ENCODE measurements around the gene EXOC3. TPM values are rescaled to one million over a fixed set of nuclear protein-coding genes. Genes with fewer than 3 reads are reported as not detected.

EXOC3 gene
- total RNA-seq, 1 experiment from 2014 or later, result 55.0 TPM

- ChIA-PET CTCF (interaction anchor here (0.6 kb wide), 1 partner anchor 78 kb away, joined by 4 read pairs; no protein-coding TSS in a partner anchor), POLR2A (no interaction called here)
- 0 out of 2 replicates have a peak, but pooled peaks have one; percentile 23 for ATAC-seq
- Histone ChIP-seq H3K27me3 (ENCODE audit: control insufficient read depth, insufficient read depth, low read length) (no peaks in the 10 kb centered on the region), H3K4me1 (ENCODE audit: control insufficient read depth, insufficient read depth, low read length) (peaks cover 9% of the 10 kb centered on the region; the same call in 1 of the 2 replicates), H3K4me3 (ENCODE audit: low read depth in 2 of 2, low read length in 2 of 2) (no peak overlapping the region), H3K9me3 (ENCODE audit: control insufficient read depth, insufficient read depth, low read depth, low read length) (no peaks in the 10 kb centered on the region), H3K27ac (ENCODE audit: low read length) (no peak overlapping the region), H3K36me3 (ENCODE audit: control insufficient read depth, insufficient read depth, low read length) (peaks cover 5% of the 10 kb centered on the region)
- TF ChIP-seq TCF7L2 (IDR thresholded peaks at IDR 0.05; ENCODE audit: low read depth, low read length) (no peak), REST (IDR thresholded peaks at IDR 0.05; ENCODE audit: insufficient read depth in 1 of 2, low read depth in 2 of 2, low read length in 1 of 2) (no peak), CTCF (IDR thresholded peaks at IDR 0.05) (no peak), POLR2AphosphoS5 (IDR thresholded peaks at IDR 0.05; ENCODE audit: low read depth, low read length) (no peak), SIN3A (IDR thresholded peaks at IDR 0.05; ENCODE audit: borderline replicate concordance, insufficient read depth, low read depth, low read length) (no peak)
- DNase-seq (ENCODE audit: low read depth, low spot score), result no peak
- intact Hi-C loops (cut with micrococcal nuclease; ENCODE audit: unreplicated experiment) (no loop called here), in situ Hi-C loops (cut with HindIII; ENCODE audit: low pct_unique_long_range_greater_than_20kb, low sequenced_read_pairs) (no loop called here)
- no TSS peak for BruUV-seq (replicated peaks)
Measured at GRCh38 chr5:466661-467310, 23.8 kb downstream of the EXOC3 start.

- H3K9me3 ChIP-seq (ENCODE audit: control insufficient read depth, insufficient read depth, low read depth, low read length), result no peaks in the 10 kb centered on the region
- DNase-seq (ENCODE audit: low read depth, low spot score) (no peak), ATAC-seq (no peak)
- CTCF ChIA-PET, result no interaction called here
- POLR2A ChIA-PET, result no interaction called here
- H3K36me3 ChIP-seq (ENCODE audit: control insufficient read depth, insufficient read depth, low read length), result peaks cover 5% of the 10 kb centered on the region
- TF ChIP-seq TCF7L2 (IDR thresholded peaks at IDR 0.05; ENCODE audit: low read depth, low read length) (no peak), REST (IDR thresholded peaks at IDR 0.05; ENCODE audit: insufficient read depth in 1 of 2, low read depth in 2 of 2, low read length in 1 of 2) (no peak), CTCF (IDR thresholded peaks at IDR 0.05) (no peak), POLR2AphosphoS5 (IDR thresholded peaks at IDR 0.05; ENCODE audit: low read depth, low read length) (no peak), SIN3A (IDR thresholded peaks at IDR 0.05; ENCODE audit: borderline replicate concordance, insufficient read depth, low read depth, low read length) (no peak)
- no TSS peak for BruUV-seq (replicated peaks)
- H3K4me1 ChIP-seq (ENCODE audit: control insufficient read depth, insufficient read depth, low read length), result peaks cover 12% of the 10 kb centered on the region; the same call in 1 of the 2 replicates
- H3K27ac ChIP-seq (ENCODE audit: low read length), result no peak overlapping the region
- H3K4me3 ChIP-seq (ENCODE audit: low read depth in 2 of 2, low read length in 2 of 2), result no peak overlapping the region
- no peaks in the 10 kb centered on the region for H3K27me3 ChIP-seq (ENCODE audit: control insufficient read depth, insufficient read depth, low read length)
- in situ Hi-C loops (cut with HindIII; ENCODE audit: low pct_unique_long_range_greater_than_20kb, low sequenced_read_pairs) (no loop called here), intact Hi-C loops (cut with micrococcal nuclease; ENCODE audit: unreplicated experiment) (no loop called here)
Measured at GRCh38 chr5:468401-468800, 25.4 kb downstream of the EXOC3 start.
